Endothelial cell (in vitro differentiated cells): Measurements from ENCODE around the gene FDX2. TPM values are rescaled to one million over a fixed set of nuclear protein-coding genes. Genes with fewer than 3 reads are reported as not detected.

ENCODE experiments used
- DNase-seq: peaks from one replicate; pipeline ENCODE4 v3.0.0; 2021; ENCODE audit warnings: low spot score
- H3K27ac Mint-ChIP-seq: one replicate; pipeline ENCODE4 v1.8.0; 2021; ENCODE audit warnings: mixed read lengths, inconsistent platforms; ENCODE audit not compliant: unreplicated experiment
- H3K27me3 Mint-ChIP-seq: one replicate; pipeline ENCODE4 v1.8.0; 2021; ENCODE audit warnings: mild to moderate bottlenecking, moderate library complexity, mixed read lengths, inconsistent platforms; ENCODE audit not compliant: unreplicated experiment
- H3K36me3 Mint-ChIP-seq: one replicate; pipeline ENCODE4 v1.8.0; 2021; ENCODE audit warnings: mild to moderate bottlenecking, low read depth, mixed read lengths, inconsistent platforms; ENCODE audit not compliant: unreplicated experiment
- H3K4me1 Mint-ChIP-seq: one replicate; pipeline ENCODE4 v1.8.0; 2021; ENCODE audit warnings: mild to moderate bottlenecking, mixed read lengths, inconsistent platforms; ENCODE audit not compliant: unreplicated experiment
- H3K4me3 Mint-ChIP-seq: one replicate; pipeline ENCODE4 v1.8.0; 2021; ENCODE audit warnings: mild to moderate bottlenecking, mixed read lengths, inconsistent platforms; ENCODE audit not compliant: unreplicated experiment
- H3K9me3 Mint-ChIP-seq: one replicate; pipeline ENCODE4 v1.8.0; 2021; ENCODE audit warnings: mixed read lengths, inconsistent platforms; ENCODE audit not compliant: unreplicated experiment
- total RNA-seq: library from RNA; stranded (reverse); fragmentation: NEBNext Ultra II Directional; extraction: Animal tissue kit (Norgen Biotek cat#: 25700); gene quantifications from one replicate; pipeline ENCODE4 v1.2.1, GENCODE V29; 2021; ENCODE audit not compliant: unreplicated experiment
- TF ChIP-seq, protein P1 (sequence below): fragments of 200-600 bp; sonication (generic); IDR thresholded peaks from one replicate; pipeline ENCODE4 v1.5.0; 2021; ENCODE audit warnings: antibody characterized with exemption; ENCODE audit not compliant: unreplicated experiment

FDX2 gene
- total RNA-seq, 1 donor from 2014 or later = 18.9 TPM

- Mint-ChIP-seq H3K9me3 (no peaks in the 10 kb centered on the region), H3K27me3 (peaks cover 40% of the 10 kb centered on the region), H3K36me3 (peaks cover 9% of the 10 kb centered on the region), H3K27ac (no peak within 1 kb of the TSS), H3K4me1 (peaks cover 16% of the 10 kb centered on the region), H3K4me3 (peak within 1 kb of the TSS; percentile 25)
- TF ChIP-seq, protein P1, sequence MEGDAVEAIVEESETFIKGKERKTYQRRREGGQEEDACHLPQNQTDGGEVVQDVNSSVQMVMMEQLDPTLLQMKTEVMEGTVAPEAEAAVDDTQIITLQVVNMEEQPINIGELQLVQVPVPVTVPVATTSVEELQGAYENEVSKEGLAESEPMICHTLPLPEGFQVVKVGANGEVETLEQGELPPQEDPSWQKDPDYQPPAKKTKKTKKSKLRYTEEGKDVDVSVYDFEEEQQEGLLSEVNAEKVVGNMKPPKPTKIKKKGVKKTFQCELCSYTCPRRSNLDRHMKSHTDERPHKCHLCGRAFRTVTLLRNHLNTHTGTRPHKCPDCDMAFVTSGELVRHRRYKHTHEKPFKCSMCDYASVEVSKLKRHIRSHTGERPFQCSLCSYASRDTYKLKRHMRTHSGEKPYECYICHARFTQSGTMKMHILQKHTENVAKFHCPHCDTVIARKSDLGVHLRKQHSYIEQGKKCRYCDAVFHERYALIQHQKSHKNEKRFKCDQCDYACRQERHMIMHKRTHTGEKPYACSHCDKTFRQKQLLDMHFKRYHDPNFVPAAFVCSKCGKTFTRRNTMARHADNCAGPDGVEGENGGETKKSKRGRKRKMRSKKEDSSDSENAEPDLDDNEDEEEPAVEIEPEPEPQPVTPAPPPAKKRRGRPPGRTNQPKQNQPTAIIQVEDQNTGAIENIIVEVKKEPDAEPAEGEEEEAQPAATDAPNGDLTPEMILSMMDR = no peak
- no peak for DNase-seq
Measured at GRCh38 chr19:10289836-10290356, 25.9 kb downstream of the FDX2 start, which contains the start of gene ICAM5. Gene ICAM5, plus strand, starts transcription at chr19:10289952. Its CDS starts 92 bp downstream, at chr19:10290044.

- Mint-ChIP-seq H3K9me3 (no peaks in the 10 kb centered on the region), H3K4me1 (peaks cover 16% of the 10 kb centered on the region), H3K27me3 (peaks cover 37% of the 10 kb centered on the region), H3K4me3 (peak overlapping the region; percentile 25), H3K36me3 (peaks cover 11% of the 10 kb centered on the region), H3K27ac (no peak overlapping the region)
- DNase-seq = no peak
- TF ChIP-seq, protein P1 = no peak
Measured at GRCh38 chr19:10289167-10289835, 26.5 kb downstream of the FDX2 start.

DNA sequence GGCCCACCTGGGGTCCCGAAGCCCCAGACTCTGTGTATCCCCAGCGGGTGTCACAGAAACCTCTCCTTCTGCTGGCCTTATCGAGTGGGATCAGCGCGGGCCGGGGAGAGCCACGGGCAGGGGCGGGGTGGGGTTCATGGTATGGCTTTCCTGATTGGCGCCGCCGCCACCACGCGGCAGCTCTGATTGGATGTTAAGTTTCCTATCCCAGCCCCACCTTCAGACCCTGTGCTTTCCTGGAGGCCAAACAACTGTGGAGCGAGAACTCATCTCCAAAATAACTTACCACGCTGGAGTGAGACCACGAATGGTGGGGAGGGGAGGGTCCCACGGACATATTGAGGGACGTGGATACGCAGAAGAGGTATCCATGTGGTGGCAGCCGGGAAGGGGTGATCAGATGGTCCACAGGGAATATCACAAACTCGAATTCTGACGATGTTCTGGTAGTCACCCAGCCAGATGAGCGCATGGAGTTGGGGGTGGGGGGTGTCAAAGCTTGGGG, 27.1 kb downstream of the FDX2 start:
- Mint-ChIP-seq H3K9me3 (no peaks in the 10 kb centered on the region), H3K36me3 (peaks cover 11% of the 10 kb centered on the region), H3K27ac (no peak overlapping the region), H3K4me3 (peak overlapping the region; percentile 25), H3K27me3 (peaks cover 36% of the 10 kb centered on the region), H3K4me1 (peaks cover 16% of the 10 kb centered on the region)
- TF ChIP-seq, protein P1 = no peak
- no peak for DNase-seq

GRCh38 chr19:10286803-10287737, 28.7 kb downstream of the FDX2 start, which contains the start of gene ICAM4:
Gene ICAM4, plus strand, starts transcription at chr19:10286955. Its CDS starts 58 bp downstream, at chr19:10287013.
- peaks cover 16% of the 10 kb centered on the region for H3K4me1 Mint-ChIP-seq
- no peak for DNase-seq
- no peak within 1 kb of the TSS for H3K4me3 Mint-ChIP-seq
- TF ChIP-seq, protein P1 = no peak
- peaks cover 6% of the 10 kb centered on the region for H3K36me3 Mint-ChIP-seq
- H3K9me3 Mint-ChIP-seq = no peaks in the 10 kb centered on the region
- H3K27me3 Mint-ChIP-seq = peaks cover 23% of the 10 kb centered on the region
- H3K27ac Mint-ChIP-seq = no peak within 1 kb of the TSS
